ENCODE data around the gene ZBTB45. TPM values are rescaled to one million over a fixed set of nuclear protein-coding genes. Genes with fewer than 3 reads are reported as not detected.
"Not testable (repeated sequence)": the region's sequence is repeated elsewhere in the genome, so short reads cannot be mapped to it uniquely, and the experiment has no call there.

Gene ZBTB45
- total and polyA plus RNA-seq, 3 experiments from 2014 or later = 4.8 to 16.1 (median 15.0) TPM

- peak overlapping the region; percentile 15 to 78 (median 41) for H3K4me3 Mint-ChIP-seq
- H3K36me3 ChIP-seq (ENCODE audit: insufficient read depth, low read length) = peaks cover 20% of the 10 kb centered on the region
- peaks cover 14 to 29% (median 24%) of the 10 kb centered on the region in 3 donors for H3K4me1 Mint-ChIP-seq
- no peak for DNase-seq
- H3K36me3 Mint-ChIP-seq = peaks cover 0 to 39% (median 0%) of the 10 kb centered on the region in 3 donors
- no peaks in the 10 kb centered on the region for H3K27me3 Mint-ChIP-seq
- H3K27ac Mint-ChIP-seq = peak overlapping the region; percentile 6 to 100 (median 97)
- H3K9me3 ChIP-seq (ENCODE audit: low read length) = no peaks in the 10 kb centered on the region
- ChIA-PET POLR2A (interaction anchor here (0.6 kb wide), 1 partner anchor 10 kb away, joined by 3 read pairs; no protein-coding TSS in a partner anchor), CTCF (interaction anchor here (1.4 kb wide), 1 partner anchor 15 kb away, joined by 3 read pairs; no protein-coding TSS in a partner anchor)
- H3K27me3 ChIP-seq (ENCODE audit: insufficient read depth, low read length, poor library complexity, severe bottlenecking) = no peaks in the 10 kb centered on the region
- peaks cover 15% of the 10 kb centered on the region for H3K4me1 ChIP-seq (ENCODE audit: insufficient read depth, low read length)
- no peak overlapping the region for H3K4me3 ChIP-seq (ENCODE audit: low read length)
- H3K9me3 Mint-ChIP-seq = no peaks in the 10 kb centered on the region
- peak overlapping the region; percentile 95 for H3K27ac ChIP-seq (ENCODE audit: low read depth, low read length)
Measured at GRCh38 chr19:58474291-58474996, 45.2 kb downstream of the ZBTB45 start.

DNA sequence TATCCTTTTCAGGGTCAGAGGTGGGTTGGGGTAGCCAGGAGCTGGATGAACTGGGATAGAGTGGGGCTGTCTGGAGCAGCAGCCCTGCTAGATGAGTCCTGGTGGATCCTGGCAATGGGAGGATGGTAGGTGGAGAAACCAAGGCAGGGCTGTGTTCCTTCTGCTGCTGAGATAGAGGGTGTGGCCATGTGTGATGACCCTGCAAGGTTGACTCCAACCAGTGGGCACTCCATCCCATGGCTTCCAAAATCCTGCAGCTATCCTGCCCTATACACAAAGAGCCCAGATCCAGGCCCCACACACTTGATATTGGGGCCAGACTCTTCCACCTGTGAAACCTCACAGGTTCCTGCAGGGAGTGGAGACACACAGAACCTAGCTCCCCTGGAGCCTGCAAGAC lies 45.8 kb downstream of the ZBTB45 start:
- Mint-ChIP-seq H3K27ac (peak overlapping the region in 6 of 8 donors; percentile 39 to 100 (median 94)), H3K27me3 (no peaks in the 10 kb centered on the region), H3K36me3 (peaks cover 0 to 44% (median 0%) of the 10 kb centered on the region in 3 donors), H3K9me3 (no peaks in the 10 kb centered on the region), H3K4me1 (peaks cover 15 to 33% (median 27%) of the 10 kb centered on the region in 3 donors), H3K4me3 (peak overlapping the region in 4 of 7 donors; percentile 2 to 63 (median 24))
- H3K4me1 ChIP-seq (ENCODE audit: insufficient read depth, low read length) = peaks cover 15% of the 10 kb centered on the region
- ChIA-PET POLR2A (interaction anchor here (0.6 kb wide), 1 partner anchor 10 kb away, joined by 3 read pairs; no protein-coding TSS in a partner anchor), CTCF (interaction anchor here (1.1 to 1.4 kb wide), 2 partner anchors 15 to 46 kb away, joined by 3 read pairs; partner anchors contain the start of gene ZBTB45)
- no peak for DNase-seq
- H3K27ac ChIP-seq (ENCODE audit: low read depth, low read length) = no peak overlapping the region
- H3K36me3 ChIP-seq (ENCODE audit: insufficient read depth, low read length) = peaks cover 22% of the 10 kb centered on the region
- H3K9me3 ChIP-seq (ENCODE audit: low read length) = no peaks in the 10 kb centered on the region
- no peaks in the 10 kb centered on the region for H3K27me3 ChIP-seq (ENCODE audit: insufficient read depth, low read length, poor library complexity, severe bottlenecking)
- H3K4me3 ChIP-seq (ENCODE audit: low read length) = no peak overlapping the region

GRCh38 chr19:58471736-58472135 lies 47.9 kb downstream of the ZBTB45 start:
- DNase-seq = no peak
- Mint-ChIP-seq H3K9me3 (no peaks in the 10 kb centered on the region), H3K27me3 (no peaks in the 10 kb centered on the region), H3K4me1 (peaks cover 27 to 45% (median 38%) of the 10 kb centered on the region in 3 donors), H3K36me3 (peaks cover 0 to 47% (median 0%) of the 10 kb centered on the region in 3 donors), H3K4me3 (peak overlapping the region in 1 of 7 donors; percentile 65), H3K27ac (peak overlapping the region in 1 of 8 donors; percentile 95)
- ChIA-PET CTCF (no interaction called here), POLR2A (no interaction called here)
- Histone ChIP-seq H3K4me1 (ENCODE audit: insufficient read depth, low read length) (peaks cover 20% of the 10 kb centered on the region), H3K36me3 (ENCODE audit: insufficient read depth, low read length) (peaks cover 22% of the 10 kb centered on the region), H3K9me3 (ENCODE audit: low read length) (no peaks in the 10 kb centered on the region), H3K27me3 (ENCODE audit: insufficient read depth, low read length, poor library complexity, severe bottlenecking) (no peaks in the 10 kb centered on the region), H3K4me3 (ENCODE audit: low read length) (no peak overlapping the region), H3K27ac (ENCODE audit: low read depth, low read length) (no peak overlapping the region)

DNA sequence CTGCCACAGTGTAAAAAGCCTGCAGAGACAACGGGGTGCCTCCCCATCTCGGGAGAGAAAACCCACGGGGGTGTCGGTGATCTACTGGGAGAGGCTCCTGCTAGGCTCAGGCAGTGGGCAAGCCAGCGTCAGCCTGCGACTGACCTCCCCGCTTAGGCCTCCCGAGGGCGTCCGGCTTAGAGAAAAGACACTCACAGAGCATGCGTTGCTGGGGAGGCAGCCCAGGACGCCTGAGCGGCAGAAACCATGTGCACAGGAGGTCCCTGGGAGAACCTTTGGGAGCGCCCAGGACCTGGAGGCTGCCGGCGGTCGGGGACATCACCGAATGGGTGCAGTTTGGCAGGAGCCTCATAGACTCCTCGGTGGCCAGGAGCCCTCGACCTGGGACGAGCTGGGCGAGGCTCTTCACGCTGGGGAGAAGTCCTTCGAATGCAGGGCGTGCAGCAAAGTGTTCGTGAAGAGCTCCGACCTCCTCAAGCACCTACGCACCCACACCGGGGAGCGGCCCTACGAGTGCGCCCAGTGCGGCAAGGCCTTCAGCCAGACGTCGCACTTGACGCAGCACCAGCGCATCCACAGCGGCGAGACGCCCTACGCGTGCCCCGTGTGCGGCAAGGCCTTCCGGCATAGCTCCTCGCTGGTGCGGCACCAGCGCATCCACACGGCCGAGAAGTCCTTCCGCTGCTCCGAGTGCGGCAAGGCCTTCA lies 48.6 kb downstream of the ZBTB45 start:
- DNase-seq; H3K27me3 ChIP-seq (ENCODE audit: insufficient read depth, low read length, poor library complexity, severe bottlenecking); H3K27me3 Mint-ChIP-seq; H3K9me3 Mint-ChIP-seq; CTCF ChIA-PET; H3K4me3 Mint-ChIP-seq; H3K27ac ChIP-seq (ENCODE audit: low read depth, low read length); POLR2A ChIA-PET; H3K9me3 ChIP-seq (ENCODE audit: low read length); H3K4me3 ChIP-seq (ENCODE audit: low read length): not testable (repeated sequence)
- H3K4me1 ChIP-seq (ENCODE audit: insufficient read depth, low read length) = peaks cover 21% of the 10 kb centered on the region
- peaks cover 0 to 47% (median 0%) of the 10 kb centered on the region in 3 donors for H3K36me3 Mint-ChIP-seq
- H3K36me3 ChIP-seq (ENCODE audit: insufficient read depth, low read length) = peaks cover 22% of the 10 kb centered on the region
- H3K4me1 Mint-ChIP-seq = peaks cover 28 to 48% (median 40%) of the 10 kb centered on the region in 3 donors
- H3K27ac Mint-ChIP-seq = peak overlapping the region in 3 of 8 donors; percentile 38 to 83 (median 80)

- CTCF ChIA-PET = no interaction called here
- no peak overlapping the region for H3K27ac ChIP-seq (ENCODE audit: low read depth, low read length)
- Mint-ChIP-seq H3K27me3 (no peaks in the 10 kb centered on the region), H3K4me3 (peak overlapping the region in 6 of 7 donors; percentile 26 to 88 (median 84)), H3K36me3 (peaks cover 0 to 43% (median 0%) of the 10 kb centered on the region in 3 donors), H3K4me1 (peaks cover 22 to 34% (median 26%) of the 10 kb centered on the region in 3 donors), H3K9me3 (no peaks in the 10 kb centered on the region), H3K27ac (peak overlapping the region in 5 of 8 donors; percentile 29 to 92 (median 51))
- DNase-seq = no peak
- POLR2A ChIA-PET = interaction anchor here (0.5 kb wide), 1 partner anchor 9 kb away, joined by 3 read pairs; no protein-coding TSS in a partner anchor
- no peaks in the 10 kb centered on the region for H3K9me3 ChIP-seq (ENCODE audit: low read length)
- H3K4me1 ChIP-seq (ENCODE audit: insufficient read depth, low read length) = peaks cover 13% of the 10 kb centered on the region
- peaks cover 22% of the 10 kb centered on the region for H3K36me3 ChIP-seq (ENCODE audit: insufficient read depth, low read length)
- H3K27me3 ChIP-seq (ENCODE audit: insufficient read depth, low read length, poor library complexity, severe bottlenecking) = no peaks in the 10 kb centered on the region
- no peak overlapping the region for H3K4me3 ChIP-seq (ENCODE audit: low read length)
Measured at GRCh38 chr19:58469241-58470013, 50.2 kb downstream of the ZBTB45 start.

DNA sequence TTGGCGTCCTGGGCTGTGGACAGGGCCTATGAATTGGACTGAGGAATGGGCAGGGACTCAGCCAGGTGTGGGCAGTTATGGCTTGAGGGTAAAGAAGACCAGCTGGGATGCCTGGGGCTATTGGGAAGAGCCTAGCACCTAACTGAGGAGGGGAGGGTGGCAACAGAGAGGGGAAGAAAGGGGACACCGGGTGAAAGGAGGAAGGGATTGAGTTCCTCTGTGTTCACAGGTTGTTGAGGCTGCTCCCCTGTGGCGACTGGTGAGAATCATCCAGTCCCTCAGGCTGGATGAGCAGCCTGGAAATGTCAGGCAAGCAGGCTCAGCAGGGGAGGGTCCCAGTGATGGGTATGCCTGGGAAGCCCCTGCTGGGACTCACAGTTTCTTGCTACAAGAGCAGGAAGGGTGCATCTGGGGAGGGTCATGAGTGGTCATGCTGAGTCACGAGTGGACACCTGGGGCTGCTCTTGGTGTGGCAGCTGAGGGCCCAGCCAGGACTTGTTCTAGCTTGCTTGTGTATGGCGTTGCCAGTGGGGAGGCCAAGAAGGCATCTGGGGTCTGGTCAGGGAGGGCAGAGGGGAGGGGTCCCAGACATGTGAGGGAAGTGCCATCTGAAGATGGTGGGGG lies 51.3 kb downstream of the ZBTB45 start:
- Mint-ChIP-seq H3K4me3 (peak overlapping the region; percentile 84 to 88 (median 85)), H3K27me3 (peaks cover 0 to 2% of the 10 kb centered on the region in 2 donors), H3K9me3 (no peaks in the 10 kb centered on the region), H3K4me1 (peaks cover 22 to 28% (median 25%) of the 10 kb centered on the region in 3 donors), H3K27ac (peak overlapping the region in 7 of 8 donors; percentile 40 to 92 (median 81)), H3K36me3 (peaks cover 0 to 43% (median 0%) of the 10 kb centered on the region in 3 donors)
- Histone ChIP-seq H3K4me1 (ENCODE audit: insufficient read depth, low read length) (peaks cover 13% of the 10 kb centered on the region), H3K36me3 (ENCODE audit: insufficient read depth, low read length) (peaks cover 18% of the 10 kb centered on the region), H3K27me3 (ENCODE audit: insufficient read depth, low read length, poor library complexity, severe bottlenecking) (no peaks in the 10 kb centered on the region), H3K4me3 (ENCODE audit: low read length) (no peak overlapping the region), H3K9me3 (ENCODE audit: low read length) (no peaks in the 10 kb centered on the region), H3K27ac (ENCODE audit: low read depth, low read length) (no peak overlapping the region)
- POLR2A ChIA-PET = no interaction called here
- no peak for DNase-seq
- CTCF ChIA-PET = no interaction called here

Measured in CD8-positive, alpha-beta memory T cell (primary cell).